Endodermal cell (in vitro differentiated cells): Measurements from ENCODE around the gene TMEM200A. TPM values are rescaled to one million over a fixed set of nuclear protein-coding genes. Genes with fewer than 3 reads are reported as not detected.

ENCODE experiments used
- DNase-seq: peaks from one replicate; pipeline ENCODE4 v3.0.0-alpha.2; 2017
- H3K27ac ChIP-seq: 2 replicates; pipeline ENCODE4 v1.5.1; 2013; ENCODE audit warnings: mild to moderate bottlenecking, low read depth, low read length, moderate library complexity
- H3K27me3 ChIP-seq: 2 replicates; pipeline ENCODE4 v1.6.1; 2013; ENCODE audit warnings: mild to moderate bottlenecking, low read length, moderate library complexity; ENCODE audit not compliant: insufficient read depth, control insufficient read depth, poor library complexity, severe bottlenecking
- H3K36me3 ChIP-seq: 2 replicates; pipeline ENCODE4 v1.7.0; 2013; ENCODE audit warnings: mild to moderate bottlenecking, low read length, moderate library complexity; ENCODE audit not compliant: control insufficient read depth, insufficient read depth
- H3K4me1 ChIP-seq: one replicate; pipeline ENCODE4 v1.7.0; 2013; ENCODE audit warnings: low read length; ENCODE audit not compliant: control insufficient read depth, insufficient read depth
- H3K4me3 ChIP-seq: 2 replicates; pipeline ENCODE4 v1.5.1; 2013; ENCODE audit warnings: mild to moderate bottlenecking, low read length, moderate library complexity
- H3K9ac ChIP-seq: 2 replicates; pipeline ENCODE4 v1.6.1; 2013; ENCODE audit warnings: mild to moderate bottlenecking, low read length, moderate library complexity; ENCODE audit not compliant: poor library complexity, severe bottlenecking; ENCODE audit errors: extremely low read depth
- H3K9me3 ChIP-seq: 2 replicates; pipeline ENCODE4 v1.6.1; 2013; ENCODE audit warnings: mild to moderate bottlenecking, low read length, moderate library complexity; ENCODE audit not compliant: control insufficient read depth
- H3K27ac Mint-ChIP-seq: 2 replicates; pipeline ENCODE4 v1.8.0; 2020; ENCODE audit warnings: mixed read lengths
- H3K27me3 Mint-ChIP-seq: 2 replicates; pipeline ENCODE4 v1.8.0; 2021; ENCODE audit warnings: mild to moderate bottlenecking, mixed read lengths; ENCODE audit not compliant: insufficient read depth
- H3K36me3 Mint-ChIP-seq: 2 replicates; pipeline ENCODE4 v1.8.0; 2020; ENCODE audit warnings: low read depth, mixed read lengths
- H3K4me1 Mint-ChIP-seq: 2 replicates; pipeline ENCODE4 v1.8.0; 2020; ENCODE audit warnings: mixed read lengths
- H3K4me3 Mint-ChIP-seq: 2 replicates; pipeline ENCODE4 v1.8.0; 2020; ENCODE audit warnings: mild to moderate bottlenecking, moderate library complexity, mixed read lengths
- H3K9me3 Mint-ChIP-seq: 2 replicates; pipeline ENCODE4 v1.8.0; 2020; ENCODE audit warnings: mild to moderate bottlenecking, mixed read lengths
- CTCF ChIP-seq: fragments of 200-600 bp; sonication (generic); conservative IDR thresholded peaks from 2 replicates; pipeline ENCODE4 v1.5.0; 2021; ENCODE audit warnings: antibody characterized with exemption, mild to moderate bottlenecking
- WGBS, 2 experiments: methylation state at CpG; one replicate each; pipeline versions ENCODE4 v1.1.5 to v1.1.7; 2013; ENCODE audit warnings: missing lambda C conversion rate in 2 of 2, mixed read lengths in 1 of 2; ENCODE audit not compliant: insufficient coverage in 1 of 2, insufficient read length in 1 of 2; 5-methylcytosine and 5-hydroxymethylcytosine counted together
- total RNA-seq, 2 donors: library from RNA; stranded (reverse); fragmentation: NEBNext Ultra II Directional in 1 of 2; extraction: Animal tissue kit (Norgen Biotek cat#: 25700) in 1 of 2; gene quantifications; 2 replicates in 1 of 2; 3 replicates in 1 of 2; pipeline ENCODE4 v1.2.1, GENCODE V29; 2021

Gene TMEM200A
- total RNA-seq, 2 donors from 2014 or later, result 6.4 to 7.6 TPM

GRCh38 chr6:130394246-130394645 is 28.4 kb downstream of the TMEM200A start:
- TF ChIP-seq CTCF, result no peak
- Mint-ChIP-seq H3K36me3 (no peaks in the 10 kb centered on the region), H3K27me3 (no peaks in the 10 kb centered on the region), H3K9me3 (no peaks in the 10 kb centered on the region), H3K4me1 (no peaks in the 10 kb centered on the region), H3K27ac (no peak overlapping the region), H3K4me3 (no peak overlapping the region)
- Histone ChIP-seq H3K4me3 (no peak overlapping the region), H3K9me3 (no peaks in the 10 kb centered on the region), H3K9ac (no peak overlapping the region), H3K36me3 (no peaks in the 10 kb centered on the region), H3K27ac (no peak overlapping the region), H3K27me3 (no peaks in the 10 kb centered on the region), H3K4me1 (no peaks in the 10 kb centered on the region)
- DNase-seq, result no peak
- 91 to 100% methylated on average over 1 to 3 of the region's 5 CpGs for WGBS, 2 experiments

GRCh38 chr6:130395164-130395563 is 29.3 kb downstream of the TMEM200A start:
- Mint-ChIP-seq H3K27me3 (no peaks in the 10 kb centered on the region), H3K4me3 (no peak overlapping the region), H3K9me3 (peaks cover 2% of the 10 kb centered on the region), H3K4me1 (no peaks in the 10 kb centered on the region), H3K36me3 (no peaks in the 10 kb centered on the region), H3K27ac (no peak overlapping the region)
- H3K4me3 ChIP-seq, result no peak overlapping the region
- 92 to 100% methylated on average over 3 to 5 of the region's 5 CpGs for WGBS, 2 experiments
- no peak for TF ChIP-seq CTCF
- H3K36me3 ChIP-seq, result no peaks in the 10 kb centered on the region
- H3K27ac ChIP-seq, result no peak overlapping the region
- no peaks in the 10 kb centered on the region for H3K4me1 ChIP-seq
- H3K9ac ChIP-seq, result no peak overlapping the region
- no peak for DNase-seq
- no peaks in the 10 kb centered on the region for H3K27me3 ChIP-seq
- no peaks in the 10 kb centered on the region for H3K9me3 ChIP-seq

GRCh38 chr6:130396722-130397121 is 30.9 kb downstream of the TMEM200A start:
- Histone ChIP-seq H3K4me3 (no peak overlapping the region), H3K27me3 (no peaks in the 10 kb centered on the region), H3K4me1 (no peaks in the 10 kb centered on the region), H3K36me3 (no peaks in the 10 kb centered on the region), H3K27ac (no peak overlapping the region), H3K9me3 (no peaks in the 10 kb centered on the region), H3K9ac (no peak overlapping the region)
- Mint-ChIP-seq H3K9me3 (peaks cover 2% of the 10 kb centered on the region), H3K27ac (no peak overlapping the region), H3K36me3 (no peaks in the 10 kb centered on the region), H3K4me3 (no peak overlapping the region), H3K4me1 (no peaks in the 10 kb centered on the region), H3K27me3 (no peaks in the 10 kb centered on the region)
- DNase-seq, result no peak
- no peak for TF ChIP-seq CTCF
- WGBS, 2 experiments, result 92% methylated on average over 2 of the region's 2 CpGs; no CpG with 5 or more reads in 1 of the 2 experiments
